GM10266 (cell line): ENCODE results near the gene TP53TG5.

ENCODE experiments used
- DNase-seq: peaks from one replicate; pipeline ENCODE4 v3.0.0; 2012; ENCODE audit errors: extremely low spot score
- CTCF ChIP-seq: IDR thresholded peaks from 2 replicates; pipeline ENCODE4 v1.5.1; 2012; ENCODE audit warnings: mild to moderate bottlenecking, low read depth; ENCODE audit not compliant: control insufficient read depth, insufficient read depth; ENCODE audit errors: missing control alignments

TP53TG5 gene

DNA sequence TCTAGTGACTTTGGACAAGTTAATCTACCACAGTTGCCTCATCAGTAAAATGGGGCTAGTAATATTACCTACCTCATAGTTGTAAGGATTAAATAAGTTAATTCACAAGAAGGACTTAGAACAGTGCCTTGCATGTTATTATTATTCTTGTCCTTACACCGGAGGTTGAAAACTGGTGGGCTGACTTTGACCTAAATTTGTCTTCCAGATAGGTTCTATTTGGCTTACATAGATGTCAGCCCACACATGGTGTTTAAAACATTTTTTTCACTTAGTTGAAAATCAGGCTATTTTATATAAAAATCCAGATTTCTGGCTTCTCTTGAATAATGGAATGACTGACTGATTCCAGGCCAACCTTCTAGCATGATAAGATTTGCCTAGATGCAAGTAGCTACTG lies 11.9 kb downstream of the TP53TG5 start:
- no peak for DNase-seq
- no peak for TF ChIP-seq CTCF

- TF ChIP-seq CTCF = no peak
- DNase-seq = no peak
These were observed 12.6 kb downstream of the TP53TG5 start for GRCh38 chr20:45365444-45365970.

DNA sequence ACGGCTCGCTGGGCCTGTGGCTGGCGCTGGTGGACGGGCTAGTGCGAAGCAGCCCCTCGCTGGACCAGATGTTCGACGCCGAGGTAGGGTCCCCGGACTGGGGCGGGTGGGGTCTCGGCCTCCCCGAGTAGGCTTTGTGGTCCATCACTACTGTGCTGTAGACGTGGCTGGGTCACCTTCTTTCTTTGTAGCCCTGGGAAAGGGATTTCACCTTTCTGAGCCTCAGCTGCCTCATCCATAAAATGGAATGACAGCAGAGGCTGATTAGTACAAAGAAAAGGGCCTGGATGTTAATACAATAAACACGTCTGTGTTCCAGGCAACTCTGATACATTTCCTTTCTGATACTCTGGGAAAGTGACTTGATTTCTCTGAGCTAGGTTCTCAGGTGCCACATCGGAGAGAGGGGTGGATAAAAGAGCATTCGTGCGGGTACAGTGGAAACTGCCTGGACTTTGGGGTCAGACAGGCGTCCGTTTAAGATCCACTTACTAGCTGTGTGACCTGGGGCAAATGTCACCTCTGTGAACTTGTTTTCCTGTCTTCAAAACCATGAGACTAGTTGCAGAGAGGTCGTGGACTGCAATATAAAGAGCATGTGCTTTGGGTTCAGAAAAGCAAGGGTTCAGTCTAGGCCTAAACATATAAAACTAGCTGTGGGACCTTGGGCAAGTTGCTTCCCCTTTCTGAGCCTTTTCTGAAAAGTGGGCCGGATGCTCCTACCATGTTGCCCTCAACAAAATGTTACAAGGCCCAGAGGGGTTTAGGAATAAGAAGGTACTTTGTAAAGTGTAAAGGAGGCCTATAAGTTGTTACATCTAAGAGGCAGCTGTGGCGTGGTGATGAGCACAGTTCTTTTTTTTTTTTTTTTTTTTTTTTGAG lies 14.3 kb downstream of the TP53TG5 start:
- DNase-seq = no peak

GRCh38 chr20:45362804-45363610 lies 15.1 kb downstream of the TP53TG5 start, which contains the start of gene SYS1:
Gene SYS1 (plus strand): TSS chr20:45363156. CDS start chr20:45363532, 376 bp downstream.
- DNase-seq = peak; percentile 92
- TF ChIP-seq CTCF = peak; percentile 78

More for the DNA sequence above, 14.3 kb downstream of the TP53TG5 start:
- no peak for TF ChIP-seq CTCF

DNA sequence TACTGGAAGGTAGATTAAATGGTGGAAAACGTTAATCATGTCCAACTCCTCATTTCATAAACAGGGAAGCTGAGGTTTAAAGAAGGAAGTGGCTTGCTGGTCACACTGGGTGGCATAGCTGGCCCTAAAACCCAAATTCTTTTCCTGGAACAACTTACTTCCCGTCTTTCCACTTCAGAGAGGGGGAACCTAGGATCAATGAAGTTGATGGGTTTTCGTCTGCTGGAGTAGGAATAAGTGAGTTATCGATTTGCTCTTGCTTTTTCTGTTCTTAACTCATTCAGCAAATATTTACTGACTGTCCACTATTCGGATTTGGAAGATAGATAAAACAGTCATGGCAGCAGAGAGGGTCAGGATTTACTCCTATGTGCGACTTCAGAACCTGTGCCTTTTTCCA lies 16.3 kb downstream of the TP53TG5 start:
- DNase-seq = no peak
- no peak for TF ChIP-seq CTCF

DNA sequence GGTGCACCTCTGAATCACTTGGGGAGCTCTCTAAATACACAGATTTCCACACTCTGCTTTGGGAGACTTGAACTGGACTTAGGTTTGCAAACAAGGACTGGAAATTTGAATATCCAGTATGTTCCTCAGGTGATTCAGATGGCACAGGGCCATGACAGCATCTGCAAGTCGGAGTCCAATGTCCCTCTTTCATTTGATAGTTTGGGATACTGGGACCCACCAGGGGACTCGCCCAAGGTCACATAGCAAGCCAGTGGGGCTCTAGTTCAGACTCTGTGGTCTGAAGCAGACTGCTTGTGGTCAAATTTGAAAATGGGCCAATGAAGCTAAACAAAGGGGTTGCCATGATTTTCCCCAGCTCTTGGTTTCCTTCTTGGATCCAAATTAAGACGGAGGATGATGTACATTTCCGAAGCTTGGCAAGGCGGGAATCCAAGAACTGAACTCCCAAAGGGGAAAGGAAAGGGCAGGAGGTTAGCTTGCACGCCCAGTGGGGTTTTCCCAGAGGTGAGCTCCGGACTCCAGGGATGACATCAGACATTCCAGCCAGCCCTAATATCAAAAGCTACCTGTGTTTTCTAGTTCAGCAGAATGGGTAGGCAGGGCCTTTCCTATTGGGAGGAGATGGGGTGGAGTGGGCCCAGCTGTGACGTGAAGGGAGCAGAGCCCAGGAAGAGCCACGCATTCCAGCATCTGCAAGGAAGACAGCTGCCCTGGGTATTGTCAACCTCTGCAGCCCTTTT lies 18.5 kb downstream of the TP53TG5 start:
- no peak for TF ChIP-seq CTCF
- DNase-seq = no peak

DNA sequence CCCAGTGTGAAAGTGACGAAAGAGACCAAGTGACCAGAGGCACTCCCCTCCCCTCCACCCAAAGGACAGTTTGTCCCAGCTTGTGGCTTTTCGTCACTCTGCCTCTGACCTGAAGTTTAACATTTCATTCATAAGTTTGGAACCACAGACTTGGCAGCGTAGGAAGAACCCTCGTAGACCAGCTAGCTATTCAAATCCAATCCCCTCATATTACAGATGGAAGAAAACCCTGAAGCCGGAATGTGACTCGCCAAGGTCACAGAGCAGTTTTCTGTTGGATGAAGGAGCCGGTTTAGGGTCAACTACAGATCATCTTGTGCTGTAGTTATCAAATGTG lies 19.1 kb downstream of the TP53TG5 start:
- no peak for DNase-seq
- TF ChIP-seq CTCF = no peak
